Mucosa of rectum (tissue), 2 donors: ENCODE results near the gene ERBB2.

Source experiments
- H3K27ac ChIP-seq, 2 donors: one replicate each; pipeline ENCODE4 v1.7.0; 2013; ENCODE audit warnings: inconsistent platforms in 2 of 2, low read depth in 2 of 2, low read length in 2 of 2
- H3K27me3 ChIP-seq, 2 donors: one replicate each; pipeline ENCODE4 v1.7.0; 2013; ENCODE audit warnings: low read length in 2 of 2; ENCODE audit not compliant: control insufficient read depth in 2 of 2, insufficient read depth in 2 of 2
- H3K36me3 ChIP-seq, 2 donors: one replicate each; pipeline ENCODE4 v1.7.0; 2013; ENCODE audit warnings: low read length in 2 of 2; ENCODE audit not compliant: control insufficient read depth in 2 of 2, insufficient read depth in 2 of 2
- H3K4me1 ChIP-seq, 2 donors: one replicate each; pipeline ENCODE4 v1.7.0; 2013; ENCODE audit warnings: low read length in 2 of 2, mild to moderate bottlenecking in 1 of 2; ENCODE audit not compliant: control insufficient read depth in 2 of 2, insufficient read depth in 2 of 2
- H3K4me3 ChIP-seq, 2 donors: one replicate each; pipeline ENCODE4 v1.7.0; 2013; ENCODE audit warnings: low read length in 2 of 2
- H3K9ac ChIP-seq, 2 donors: one replicate each; pipeline ENCODE4 v1.7.0; 2013; ENCODE audit warnings: low read length in 2 of 2, low read depth in 1 of 2, mild to moderate bottlenecking in 1 of 2
- H3K9me3 ChIP-seq, 2 donors: one replicate each; pipeline ENCODE4 v1.7.0; 2013; ENCODE audit warnings: low read length in 2 of 2; ENCODE audit not compliant: control insufficient read depth in 2 of 2
- donor health status: healthy.
- donor health status: Normal muscosa, but diverticular disease.

ERBB2 gene

GRCh38 chr17:39738568-39738901 is 38.7 kb downstream of the ERBB2 start:
- peak overlapping the region; percentile 71 to 81 for H3K4me3 ChIP-seq
- H3K36me3 ChIP-seq: peaks cover 3 to 10% of the 10 kb centered on the region in 2 donors
- H3K4me1 ChIP-seq: peaks cover 17 to 34% of the 10 kb centered on the region in 2 donors
- H3K9ac ChIP-seq: peak overlapping the region; percentile 54 to 85
- no peaks in the 10 kb centered on the region for H3K9me3 ChIP-seq
- peaks cover 0 to 12% of the 10 kb centered on the region in 2 donors for H3K27me3 ChIP-seq
- H3K27ac ChIP-seq: peak overlapping the region; percentile 94 to 95

- H3K27ac ChIP-seq: peak overlapping the region; percentile 94 to 95
- no peaks in the 10 kb centered on the region for H3K9me3 ChIP-seq
- H3K36me3 ChIP-seq: peaks cover 5 to 11% of the 10 kb centered on the region in 2 donors
- peak overlapping the region; percentile 71 to 81 for H3K4me3 ChIP-seq
- peak overlapping the region; percentile 80 to 85 for H3K9ac ChIP-seq
- peaks cover 17 to 34% of the 10 kb centered on the region in 2 donors for H3K4me1 ChIP-seq
- peaks cover 0 to 14% of the 10 kb centered on the region in 2 donors for H3K27me3 ChIP-seq
These were observed 39.4 kb downstream of the ERBB2 start for GRCh38 chr17:39738983-39739884.

- H3K9me3 ChIP-seq: no peaks in the 10 kb centered on the region
- peaks cover 0 to 14% of the 10 kb centered on the region in 2 donors for H3K27me3 ChIP-seq
- peak overlapping the region; percentile 94 to 95 for H3K27ac ChIP-seq
- H3K36me3 ChIP-seq: peaks cover 11 to 17% of the 10 kb centered on the region in 2 donors
- peaks cover 17 to 34% of the 10 kb centered on the region in 2 donors for H3K4me1 ChIP-seq
- peak overlapping the region; percentile 71 to 81 for H3K4me3 ChIP-seq
- H3K9ac ChIP-seq: peak overlapping the region; percentile 80 to 85
These were observed 40.1 kb downstream of the ERBB2 start for GRCh38 chr17:39739885-39740356.

- Histone ChIP-seq H3K27ac (peak overlapping the region; percentile 94 to 95), H3K9ac (peak overlapping the region; percentile 80 to 85), H3K4me3 (peak overlapping the region; percentile 71 to 81), H3K4me1 (peaks cover 17 to 33% of the 10 kb centered on the region in 2 donors), H3K9me3 (no peaks in the 10 kb centered on the region), H3K27me3 (peaks cover 0 to 14% of the 10 kb centered on the region in 2 donors), H3K36me3 (peaks cover 16 to 20% of the 10 kb centered on the region in 2 donors)
These were observed 40.7 kb downstream of the ERBB2 start for GRCh38 chr17:39740357-39741111.

GRCh38 chr17:39742126-39742855 is 42.4 kb downstream of the ERBB2 start:
- H3K4me3 ChIP-seq: no peak overlapping the region
- no peaks in the 10 kb centered on the region for H3K9me3 ChIP-seq
- no peak overlapping the region for H3K9ac ChIP-seq
- no peak overlapping the region for H3K27ac ChIP-seq
- H3K27me3 ChIP-seq: peaks cover 0 to 14% of the 10 kb centered on the region in 2 donors
- H3K36me3 ChIP-seq: peaks cover 18 to 22% of the 10 kb centered on the region in 2 donors
- H3K4me1 ChIP-seq: peaks cover 17 to 21% of the 10 kb centered on the region in 2 donors

GRCh38 chr17:39742856-39743436 is 43.1 kb downstream of the ERBB2 start:
- Histone ChIP-seq H3K9ac (no peak overlapping the region), H3K9me3 (no peaks in the 10 kb centered on the region), H3K27ac (no peak overlapping the region), H3K4me3 (no peak overlapping the region), H3K36me3 (peaks cover 18 to 22% of the 10 kb centered on the region in 2 donors), H3K4me1 (peaks cover 13 to 19% of the 10 kb centered on the region in 2 donors), H3K27me3 (peaks cover 0 to 12% of the 10 kb centered on the region in 2 donors)

- H3K9ac ChIP-seq: no peak overlapping the region
- H3K27ac ChIP-seq: no peak overlapping the region
- H3K4me3 ChIP-seq: no peak overlapping the region
- H3K4me1 ChIP-seq: peaks cover 9 to 19% of the 10 kb centered on the region in 2 donors
- H3K27me3 ChIP-seq: peaks cover 0 to 12% of the 10 kb centered on the region in 2 donors
- H3K36me3 ChIP-seq: peaks cover 18 to 22% of the 10 kb centered on the region in 2 donors
- H3K9me3 ChIP-seq: no peaks in the 10 kb centered on the region
These were observed 44.4 kb downstream of the ERBB2 start for GRCh38 chr17:39744075-39744835.

- Histone ChIP-seq H3K4me1 (peaks cover 9 to 13% of the 10 kb centered on the region in 2 donors), H3K27me3 (peaks cover 0 to 10% of the 10 kb centered on the region in 2 donors), H3K36me3 (peaks cover 18 to 22% of the 10 kb centered on the region in 2 donors), H3K4me3 (no peak overlapping the region), H3K27ac (no peak overlapping the region), H3K9ac (no peak overlapping the region), H3K9me3 (no peaks in the 10 kb centered on the region)
These were observed 45.0 kb downstream of the ERBB2 start for GRCh38 chr17:39744836-39745215.
